ENCODE data around the gene KCNK15. TPM values are rescaled to one million over a fixed set of nuclear protein-coding genes. Genes with fewer than 3 reads are reported as not detected.

Gene KCNK15
- total RNA-seq, 1 donor from 2014 or later: 0.33 TPM

GRCh38 chr20:44737116-44737515 lies 8.5 kb upstream of the KCNK15 start:
- Histone ChIP-seq H3K9me3 (replicated peaks) (no peaks in the 10 kb centered on the region), H3K4me3 (no peak overlapping the region), H3K4me1 (peaks cover 31% of the 10 kb centered on the region), H3K27ac (replicated peaks) (no peak overlapping the region), H3K36me3 (no peaks in the 10 kb centered on the region), H3K27me3 (ENCODE audit: low read depth) (no peaks in the 10 kb centered on the region)
- intact Hi-C loops (cut with micrococcal nuclease): no loop called here
- DNase-seq: no peak
- TF ChIP-seq CTCF (IDR thresholded peaks at IDR 0.05; ENCODE audit: borderline replicate concordance): no peak

GRCh38 chr20:44738813-44739477 lies 6.7 kb upstream of the KCNK15 start:
- Histone ChIP-seq H3K36me3 (no peaks in the 10 kb centered on the region), H3K27me3 (ENCODE audit: low read depth) (no peaks in the 10 kb centered on the region), H3K4me3 (no peak overlapping the region), H3K9me3 (replicated peaks) (no peaks in the 10 kb centered on the region), H3K4me1 (peaks cover 31% of the 10 kb centered on the region), H3K27ac (replicated peaks) (peak overlapping the region; percentile 41)
- no peak for TF ChIP-seq CTCF (IDR thresholded peaks at IDR 0.05; ENCODE audit: borderline replicate concordance)
- DNase-seq: no peak
- intact Hi-C loops (cut with micrococcal nuclease): no loop called here

- no peaks in the 10 kb centered on the region for H3K27me3 ChIP-seq (ENCODE audit: low read depth)
- no peaks in the 10 kb centered on the region for H3K9me3 ChIP-seq (replicated peaks)
- H3K36me3 ChIP-seq: no peaks in the 10 kb centered on the region
- peaks cover 32% of the 10 kb centered on the region for H3K4me1 ChIP-seq
- intact Hi-C loops (cut with micrococcal nuclease): no loop called here
- H3K4me3 ChIP-seq: no peak overlapping the region
- TF ChIP-seq CTCF (IDR thresholded peaks at IDR 0.05; ENCODE audit: borderline replicate concordance): no peak
- H3K27ac ChIP-seq (replicated peaks): no peak overlapping the region
- DNase-seq: no peak
These were observed 5.7 kb upstream of the KCNK15 start for GRCh38 chr20:44739942-44740341.

GRCh38 chr20:44742304-44743079 lies 3.2 kb upstream of the KCNK15 start:
- Histone ChIP-seq H3K4me1 (peaks cover 46% of the 10 kb centered on the region), H3K27ac (replicated peaks) (peak overlapping the region; percentile 61), H3K4me3 (no peak overlapping the region), H3K27me3 (ENCODE audit: low read depth) (no peaks in the 10 kb centered on the region), H3K9me3 (replicated peaks) (no peaks in the 10 kb centered on the region), H3K36me3 (no peaks in the 10 kb centered on the region)
- intact Hi-C loops (cut with micrococcal nuclease): no loop called here
- DNase-seq: no peak
- no peak for TF ChIP-seq CTCF (IDR thresholded peaks at IDR 0.05; ENCODE audit: borderline replicate concordance)

- TF ChIP-seq CTCF (IDR thresholded peaks at IDR 0.05; ENCODE audit: borderline replicate concordance): no peak
- Histone ChIP-seq H3K36me3 (no peaks in the 10 kb centered on the region), H3K27ac (replicated peaks) (peak overlapping the region; percentile 61), H3K27me3 (ENCODE audit: low read depth) (no peaks in the 10 kb centered on the region), H3K9me3 (replicated peaks) (no peaks in the 10 kb centered on the region), H3K4me3 (no peak overlapping the region), H3K4me1 (peaks cover 51% of the 10 kb centered on the region)
- intact Hi-C loops (cut with micrococcal nuclease): no loop called here
- DNase-seq: no peak
These were observed 2.5 kb upstream of the KCNK15 start for GRCh38 chr20:44743080-44743701.

Data from left ventricle myocardium inferior (tissue), 1 donor.